ENCODE measurements around the gene ABHD4. TPM values are rescaled to one million over a fixed set of nuclear protein-coding genes. Genes with fewer than 3 reads are reported as not detected.
"Not testable (repeated sequence)": the region's sequence is repeated elsewhere in the genome, so short reads cannot be mapped to it uniquely, and the experiment has no call there.

Gene ABHD4
- total RNA-seq, 6 experiments from 2014 or later = 12.7 to 38.1 (median 18.5) TPM

DNA sequence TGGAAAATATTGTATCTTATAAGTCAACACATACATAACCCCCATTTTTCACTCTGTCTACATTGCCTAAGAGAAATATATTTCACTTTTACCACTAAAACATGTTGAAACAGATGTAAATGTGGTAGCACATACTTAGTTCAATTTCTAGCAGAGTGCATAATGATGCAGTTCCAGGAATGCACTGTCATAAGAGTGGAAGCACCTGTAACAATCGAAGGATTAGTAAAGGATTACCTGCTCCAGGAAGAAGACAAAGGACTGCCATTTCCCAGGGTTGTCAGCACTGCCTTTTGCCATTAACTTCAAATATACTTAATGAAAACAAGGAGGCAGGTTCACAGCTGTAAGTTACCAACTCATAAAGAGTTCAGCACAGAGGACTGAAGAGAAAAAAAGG, 33.6 kb upstream of the ABHD4 start:
- 69% methylated on average over 1 of the region's 1 CpG for WGBS (ENCODE audit: insufficient coverage, low coverage, low lambda C conversion rate, missing lambda C conversion rate)
- intact Hi-C loops (cut with DNase I) = no loop called here
- Histone ChIP-seq H3K4me1 (peaks cover 0 to 18% (median 6%) of the 10 kb centered on the region in 4 donors), H3K27ac (no peak overlapping the region), H3K36me3 (peaks cover 0 to 31% (median 11%) of the 10 kb centered on the region in 4 donors), H3K27me3 (no peaks in the 10 kb centered on the region), H3K9me3 (peaks cover 0 to 3% (median 0%) of the 10 kb centered on the region in 4 donors), H3K4me3 (no peak overlapping the region)
- TF ChIP-seq POLR2A (IDR thresholded peaks at IDR 0.05) (no peak), CTCF (IDR thresholded peaks at IDR 0.05) (no peak)
- DNase-seq (no peak), ATAC-seq (no peak)

- WGBS (ENCODE audit: insufficient coverage, low coverage, low lambda C conversion rate, missing lambda C conversion rate) = 85% methylated on average over 3 of the region's 3 CpGs
- intact Hi-C loops (cut with DNase I) = no loop called here
- Histone ChIP-seq H3K36me3 (peaks cover 0 to 35% (median 11%) of the 10 kb centered on the region in 4 donors), H3K27me3 (no peaks in the 10 kb centered on the region), H3K9me3 (peaks cover 0 to 3% (median 0%) of the 10 kb centered on the region in 4 donors), H3K27ac (no peak overlapping the region), H3K4me3 (no peak overlapping the region), H3K4me1 (peaks cover 0 to 18% (median 6%) of the 10 kb centered on the region in 4 donors)
- TF ChIP-seq POLR2A (IDR thresholded peaks at IDR 0.05) (no peak), CTCF (IDR thresholded peaks at IDR 0.05) (no peak)
- no peak for DNase-seq
- no peak for ATAC-seq
Measured at GRCh38 chr14:22565391-22565945, 32.6 kb upstream of the ABHD4 start.

GRCh38 chr14:22566266-22566665, 31.8 kb upstream of the ABHD4 start:
- intact Hi-C loops (cut with DNase I); ATAC-seq; H3K4me3 ChIP-seq; H3K27ac ChIP-seq; H3K27me3 ChIP-seq; DNase-seq; H3K9me3 ChIP-seq: not testable (repeated sequence)
- 77% methylated on average over 8 of the region's 9 CpGs for WGBS (ENCODE audit: insufficient coverage, low coverage, low lambda C conversion rate, missing lambda C conversion rate)
- peaks cover 0 to 13% (median 3%) of the 10 kb centered on the region in 4 donors for H3K4me1 ChIP-seq
- H3K36me3 ChIP-seq = peaks cover 0 to 40% (median 13%) of the 10 kb centered on the region in 4 donors

DNA sequence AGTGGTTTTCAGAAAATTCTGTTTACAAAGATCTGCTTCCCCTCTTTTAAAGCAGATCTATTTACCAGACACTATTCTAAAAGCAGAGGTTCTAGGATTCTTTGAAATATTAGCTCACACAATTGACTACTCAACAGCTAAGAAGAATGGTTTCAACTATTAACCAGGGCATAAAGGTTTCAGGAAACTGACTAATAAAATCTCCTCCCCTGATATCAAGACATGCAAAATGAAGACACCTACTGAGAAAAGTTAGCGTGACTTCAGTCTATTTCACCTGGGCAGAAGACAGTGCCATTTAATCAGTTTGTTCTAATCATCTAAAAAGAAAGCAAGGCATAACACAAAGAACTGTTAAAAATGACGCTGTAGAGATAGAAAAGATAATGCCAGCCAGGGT, 31.3 kb upstream of the ABHD4 start:
- DNase-seq (no peak), ATAC-seq (no peak)
- H3K4me1 ChIP-seq = peaks cover 0 to 7% (median under 1%) of the 10 kb centered on the region in 4 donors
- H3K27ac ChIP-seq = no peak overlapping the region
- H3K9me3 ChIP-seq = no peaks in the 10 kb centered on the region
- no peak overlapping the region for H3K4me3 ChIP-seq
- H3K36me3 ChIP-seq = peaks cover 0 to 46% (median 14%) of the 10 kb centered on the region in 4 donors
- no peaks in the 10 kb centered on the region for H3K27me3 ChIP-seq
- TF ChIP-seq POLR2A (IDR thresholded peaks at IDR 0.05) (no peak), CTCF (IDR thresholded peaks at IDR 0.05) (no peak)
- intact Hi-C loops (cut with DNase I) = no loop called here
- 67% methylated on average over 2 of the region's 2 CpGs for WGBS (ENCODE audit: insufficient coverage, low coverage, low lambda C conversion rate, missing lambda C conversion rate)

GRCh38 chr14:22567437-22567836, 30.7 kb upstream of the ABHD4 start:
- ATAC-seq = no peak
- Histone ChIP-seq H3K27ac (no peak overlapping the region), H3K9me3 (no peaks in the 10 kb centered on the region), H3K27me3 (no peaks in the 10 kb centered on the region), H3K4me1 (peaks cover 0 to 6% (median 0%) of the 10 kb centered on the region in 4 donors), H3K36me3 (peaks cover 0 to 51% (median 17%) of the 10 kb centered on the region in 4 donors), H3K4me3 (no peak overlapping the region)
- no peak for TF ChIP-seq CTCF (IDR thresholded peaks at IDR 0.05)
- no peak for TF ChIP-seq POLR2A (IDR thresholded peaks at IDR 0.05)
- intact Hi-C loops (cut with DNase I) = no loop called here
- no peak for DNase-seq
- 71% methylated on average over 1 of the region's 1 CpG for WGBS (ENCODE audit: insufficient coverage, low coverage, low lambda C conversion rate, missing lambda C conversion rate)
